HCT116 (cell line): Measurements from ENCODE around the gene AGK. TPM values are rescaled to one million over a fixed set of nuclear protein-coding genes. Genes with fewer than 3 reads are reported as not detected.

Source experiments
- ATAC-seq: fragments of 200-7000 bp; cut with Tn5 transposase; 2 replicates; pipeline ENCODE4 v1.9.1; 2020; ENCODE audit warnings: mild to moderate bottlenecking, moderate library complexity
- BruUV-seq: library from RNA; stranded (reverse); fragments of 400-500 nt; replicated peaks from 2 replicates; lab custom pipeline; 2021; lab: Mats Ljungman, UMichigan
- CTCF ChIA-PET: fragments of 300-600 bp; sonication (Branson Sonifier 250); formaldehyde crosslinking; loops from one replicate; lab custom pipeline; 2021; ENCODE audit warnings: antibody characterized with exemption; lab: Charles Lee
- POLR2A ChIA-PET: fragments of 300-600, 350-600 bp; sonication (Branson Sonifier 250); formaldehyde crosslinking; loops from one replicate; lab custom pipeline; 2021; ENCODE audit warnings: antibody characterized with exemption; lab: Charles Lee
- RAD21 ChIA-PET, 2 experiments: fragments of 300-600 bp; sonication (Branson Sonifier 250); formaldehyde crosslinking; loops; one replicate each; lab custom pipeline; 2023; ENCODE audit warnings: low total read pairs in 2 of 2; ENCODE audit not compliant: uncharacterized antibody in 2 of 2, unreplicated experiment in 2 of 2, low non-redundant PET in 1 of 2; lab: Charles Lee
- DNase-seq: peaks from one replicate; pipeline ENCODE4 v3.0.0-alpha.2; 2010; ENCODE audit warnings: low read depth, low spot score
- H2AFZ ChIP-seq: fragments of 200-600 bp; shearing (Covaris generic), sonication (generic); 2 replicates; pipeline ENCODE4 v1.6.1; 2017; ENCODE audit warnings: low read depth, mixed run types, mixed read lengths, antibody characterized with exemption, low read length; ENCODE audit not compliant: poor library complexity, severe bottlenecking
- H3K27ac ChIP-seq: 2 replicates; pipeline ENCODE4 v1.5.1; 2012; ENCODE audit warnings: low read depth, low read length
- H3K27me3 ChIP-seq: fragments of 200-600 bp; sonication (generic); 2 replicates; pipeline ENCODE4 v1.6.1; 2016; ENCODE audit warnings: mixed run types, low read length, mixed read lengths; ENCODE audit not compliant: insufficient read depth
- H3K36me3 ChIP-seq, 2 experiments: fragments of 200-500 bp in 1 of 2; fragments of 200-600 bp in 1 of 2; sonication (Bioruptor generic) in 1 of 2; sonication (generic) in 1 of 2; 2 replicates each; pipeline versions ENCODE4 v1.5.1 to v1.6.1; 2014 to 2016; ENCODE audit warnings: low read length in 2 of 2, inconsistent platforms in 1 of 2, mixed read lengths in 1 of 2, mixed run types in 1 of 2; ENCODE audit not compliant: insufficient read depth in 2 of 2, control insufficient read depth in 1 of 2
- H3K4me1 ChIP-seq, 2 experiments: fragments of 200-600 bp in 1 of 2; sonication (generic) in 1 of 2; 2 replicates each; pipeline versions ENCODE4 v1.5.1 to v1.6.1; 2012 to 2017; ENCODE audit warnings: low read length in 2 of 2, inconsistent platforms in 1 of 2, mild to moderate bottlenecking in 1 of 2, mixed read lengths in 1 of 2, mixed run types in 1 of 2, moderate library complexity in 1 of 2; ENCODE audit not compliant: insufficient read depth in 2 of 2, control insufficient read depth in 1 of 2
- H3K4me2 ChIP-seq: fragments of 200-600 bp; sonication (generic); 2 replicates; pipeline ENCODE4 v1.6.1; 2017; ENCODE audit warnings: mixed run types, low read length, mixed read lengths
- H3K4me3 ChIP-seq, 2 experiments: fragments of 200-600 bp in 1 of 2; sonication (generic) in 1 of 2; replicated peaks in 1 of 2; 2 replicates each; pipeline ENCODE4 v1.5.1; 2011 to 2016; ENCODE audit warnings: low read length in 2 of 2, control low read depth in 1 of 2, low read depth in 1 of 2, mild to moderate bottlenecking in 1 of 2, mixed read lengths in 1 of 2, mixed run types in 1 of 2
- H3K79me2 ChIP-seq: fragments of 200-600 bp; sonication (generic); 2 replicates; pipeline ENCODE4 v1.6.1; 2017; ENCODE audit warnings: mild to moderate bottlenecking, mixed run types, low read length, moderate library complexity, mixed read lengths; ENCODE audit not compliant: insufficient read depth
- H3K9ac ChIP-seq: fragments of 200-600 bp; sonication (generic); 2 replicates; pipeline ENCODE4 v1.6.1; 2016; ENCODE audit warnings: low read length, mixed read lengths
- H3K9me2 ChIP-seq: fragments of 200-600 bp; sonication (generic), shearing (Covaris generic); 2 replicates; pipeline ENCODE4 v1.6.1; 2017; ENCODE audit warnings: mixed run types, mild to moderate bottlenecking, moderate library complexity; ENCODE audit not compliant: insufficient read depth
- H3K9me3 ChIP-seq, 2 experiments: fragments of 200-500 bp in 1 of 2; fragments of 200-600 bp in 1 of 2; sonication (Bioruptor generic) in 1 of 2; sonication (generic) in 1 of 2; 2 replicates each; pipeline ENCODE4 v1.6.1; 2014 to 2017; ENCODE audit warnings: low read length in 2 of 2, mixed read lengths in 2 of 2, inconsistent platforms in 1 of 2, low read depth in 1 of 2, mild to moderate bottlenecking in 1 of 2, mixed run types in 1 of 2, moderate library complexity in 1 of 2; ENCODE audit not compliant: control insufficient read depth in 1 of 2, insufficient read depth in 1 of 2
- H4K20me1 ChIP-seq: fragments of 200-600 bp; sonication (generic), shearing (Covaris generic); 2 replicates; pipeline ENCODE4 v1.6.1; 2017; ENCODE audit warnings: mixed run types, mild to moderate bottlenecking, moderate library complexity; ENCODE audit not compliant: insufficient read depth
- CEBPB ChIP-seq: IDR thresholded peaks from 2 replicates; pipeline ENCODE4 v1.6.1; 2012; ENCODE audit warnings: low read depth
- JUND ChIP-seq: IDR thresholded peaks from 2 replicates; pipeline ENCODE4 v1.6.1; 2012
- POLR2AphosphoS5 ChIP-seq: IDR thresholded peaks from 2 replicates; pipeline ENCODE4 v1.6.1; 2011; ENCODE audit warnings: mild to moderate bottlenecking, low read depth, low read length, moderate library complexity
- SRF ChIP-seq: IDR thresholded peaks from 2 replicates; pipeline ENCODE4 v1.6.1; 2012; ENCODE audit warnings: low read depth
- intact Hi-C: fragments of 100-400 bp; cut with micrococcal nuclease; formaldehyde crosslinking; loops from 2 replicates; pipeline ENCODE4 v1.10.0; 2022
- total RNA-seq: library from RNA; stranded (reverse); gene quantifications from one replicate; pipeline ENCODE4 v1.2.1, GENCODE V29; 2021; ENCODE audit not compliant: unreplicated experiment

The AGK gene
- total RNA-seq, 1 experiment from 2014 or later, result 36.3 TPM

DNA sequence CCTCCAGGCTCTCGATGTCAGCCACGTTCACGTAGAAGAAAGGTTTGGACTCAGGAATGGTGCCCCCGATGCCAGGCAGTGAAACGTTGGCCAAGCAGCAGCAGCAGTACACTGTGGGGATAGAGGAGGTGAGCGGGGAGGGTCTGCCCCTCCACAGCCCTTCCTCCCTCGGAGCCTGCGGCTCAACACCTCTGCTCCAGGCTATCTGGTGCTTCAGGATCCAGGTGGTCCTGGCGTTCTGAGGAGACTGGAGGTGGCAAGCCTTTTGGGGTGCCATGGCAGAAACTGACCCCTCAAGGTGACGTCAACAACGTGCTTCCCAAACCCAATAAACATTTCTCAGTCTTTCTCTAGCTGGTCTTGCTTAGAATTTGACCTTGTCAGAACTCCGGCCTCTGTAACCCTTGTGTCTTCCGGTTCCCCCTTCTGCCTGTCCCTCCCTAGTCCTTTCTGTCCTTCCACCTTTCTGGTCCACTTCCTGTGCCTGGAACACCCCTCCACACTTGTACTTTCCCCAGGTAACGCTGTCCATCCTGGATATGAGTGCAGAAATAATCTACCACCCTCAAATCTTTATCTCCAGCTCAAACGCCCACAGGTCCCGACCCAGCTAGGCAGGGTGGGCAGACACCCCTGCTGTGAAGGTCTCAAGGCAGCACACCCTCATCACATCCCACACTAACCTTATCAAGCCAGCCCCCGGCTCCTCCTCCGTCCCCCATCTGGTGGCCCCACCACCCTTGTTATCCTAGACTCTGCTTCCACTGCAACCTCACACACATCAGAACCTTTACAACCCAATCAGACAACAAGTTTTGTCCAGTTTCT is 114.2 kb downstream of the AGK start:
- H3K9me2 ChIP-seq, result no peaks in the 10 kb centered on the region
- no peaks in the 10 kb centered on the region for H3K27me3 ChIP-seq
- no peak overlapping the region for H2AFZ ChIP-seq
- peaks cover 0 to 7% of the 10 kb centered on the region in 2 experiments; a peak in 1 of 4 replicates for H3K4me1 ChIP-seq
- TF ChIP-seq CEBPB (no peak), SRF (no peak), JUND (no peak)
- ChIA-PET CTCF (interaction anchor here (1.1 kb wide), 1 partner anchor 11 kb away, joined by 3 read pairs; no protein-coding TSS in a partner anchor), POLR2A (no interaction called here), RAD21 (no interaction called here)
- intact Hi-C loops, result no loop called here
- H3K4me2 ChIP-seq, result no peak overlapping the region
- no peak overlapping the region for H3K9ac ChIP-seq
- no peaks in the 10 kb centered on the region for H4K20me1 ChIP-seq
- ATAC-seq (no peak), DNase-seq (no peak)
- no peaks in the 10 kb centered on the region for H3K9me3 ChIP-seq
- H3K79me2 ChIP-seq, result no peaks in the 10 kb centered on the region
- no peak overlapping the region for H3K4me3 ChIP-seq
- no TSS peak for BruUV-seq
- H3K36me3 ChIP-seq, result peaks cover 7 to 19% of the 10 kb centered on the region in 2 experiments; a peak in 3 of 4 replicates
- no peak overlapping the region for H3K27ac ChIP-seq

GRCh38 chr7:141666071-141666470 is 114.9 kb downstream of the AGK start:
- H3K4me2 ChIP-seq, result no peak overlapping the region
- peaks cover 7 to 19% of the 10 kb centered on the region in 2 experiments; a peak in 3 of 4 replicates for H3K36me3 ChIP-seq
- no peak overlapping the region for H3K9ac ChIP-seq
- H3K27ac ChIP-seq, result no peak overlapping the region
- no peak overlapping the region for H3K4me3 ChIP-seq
- DNase-seq (no peak), ATAC-seq (no peak)
- RAD21 ChIA-PET, result no interaction called here
- no peaks in the 10 kb centered on the region for H3K9me2 ChIP-seq
- no TSS peak for BruUV-seq
- H3K9me3 ChIP-seq, result no peaks in the 10 kb centered on the region
- no peaks in the 10 kb centered on the region for H3K27me3 ChIP-seq
- peaks cover 0 to 7% of the 10 kb centered on the region in 2 experiments; a peak in 1 of 4 replicates for H3K4me1 ChIP-seq
- intact Hi-C loops, result no loop called here
- H4K20me1 ChIP-seq, result no peaks in the 10 kb centered on the region
- POLR2A ChIA-PET, result no interaction called here
- no peak for TF ChIP-seq CEBPB
- TF ChIP-seq POLR2AphosphoS5, result no peak
- no peaks in the 10 kb centered on the region for H3K79me2 ChIP-seq
- no peak overlapping the region for H2AFZ ChIP-seq
- CTCF ChIA-PET, result interaction anchor here (1.1 kb wide), 1 partner anchor 11 kb away, joined by 3 read pairs; no protein-coding TSS in a partner anchor
